GM19239 (cell line): ENCODE measurements around the gene NIPA2.

Source experiments
- DNase-seq: peaks from one replicate; pipeline ENCODE4 v3.0.0; 2011; ENCODE audit warnings: low spot score; ENCODE audit not compliant: insufficient read length
- FAIRE-seq: peaks from 2 replicates; lab custom pipeline; 2011; peaks lifted over from hg19 to GRCh38; lab: Jason Lieb, UNC

Gene NIPA2

DNA sequence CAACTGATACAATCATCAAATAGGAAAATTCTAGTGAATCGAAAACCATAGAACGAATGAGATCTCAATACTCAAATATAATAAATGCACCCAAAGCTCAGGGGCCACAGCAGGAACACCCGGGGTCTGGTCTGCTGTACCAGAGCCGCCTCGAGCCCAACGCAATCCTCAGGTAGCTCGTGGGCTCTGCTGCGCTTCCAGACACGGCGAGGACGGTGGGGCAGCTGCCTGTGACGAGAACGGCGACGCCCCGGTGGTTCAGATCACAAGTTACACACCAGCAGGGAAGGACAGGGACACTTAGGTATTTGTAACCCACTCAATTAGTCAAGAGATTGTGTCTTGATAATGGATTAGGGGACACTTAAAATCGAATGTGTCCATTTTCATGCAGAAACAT lies 54.6 kb downstream of the NIPA2 start:
- DNase-seq (no peak), FAIRE-seq (no peak)

DNA sequence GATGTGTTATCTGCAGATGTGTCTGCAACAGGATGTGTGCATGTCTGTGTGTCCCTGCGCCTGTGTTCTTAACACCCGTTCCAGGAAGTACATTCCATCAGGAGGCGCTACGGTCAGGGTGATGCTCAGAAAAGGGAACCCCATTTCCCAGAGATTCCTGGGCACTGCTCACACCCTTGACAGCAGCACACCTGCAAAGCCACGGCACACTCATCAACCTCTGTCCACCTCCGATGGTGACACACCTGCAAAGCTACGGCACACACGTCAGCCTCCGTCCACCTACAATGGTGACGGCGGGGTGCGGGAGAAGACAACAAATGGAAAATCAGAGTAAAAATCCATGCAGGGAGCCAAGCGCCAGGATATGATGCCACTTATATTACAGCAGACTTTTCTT lies 55.4 kb downstream of the NIPA2 start:
- no peak for DNase-seq
- no peak for FAIRE-seq

DNA sequence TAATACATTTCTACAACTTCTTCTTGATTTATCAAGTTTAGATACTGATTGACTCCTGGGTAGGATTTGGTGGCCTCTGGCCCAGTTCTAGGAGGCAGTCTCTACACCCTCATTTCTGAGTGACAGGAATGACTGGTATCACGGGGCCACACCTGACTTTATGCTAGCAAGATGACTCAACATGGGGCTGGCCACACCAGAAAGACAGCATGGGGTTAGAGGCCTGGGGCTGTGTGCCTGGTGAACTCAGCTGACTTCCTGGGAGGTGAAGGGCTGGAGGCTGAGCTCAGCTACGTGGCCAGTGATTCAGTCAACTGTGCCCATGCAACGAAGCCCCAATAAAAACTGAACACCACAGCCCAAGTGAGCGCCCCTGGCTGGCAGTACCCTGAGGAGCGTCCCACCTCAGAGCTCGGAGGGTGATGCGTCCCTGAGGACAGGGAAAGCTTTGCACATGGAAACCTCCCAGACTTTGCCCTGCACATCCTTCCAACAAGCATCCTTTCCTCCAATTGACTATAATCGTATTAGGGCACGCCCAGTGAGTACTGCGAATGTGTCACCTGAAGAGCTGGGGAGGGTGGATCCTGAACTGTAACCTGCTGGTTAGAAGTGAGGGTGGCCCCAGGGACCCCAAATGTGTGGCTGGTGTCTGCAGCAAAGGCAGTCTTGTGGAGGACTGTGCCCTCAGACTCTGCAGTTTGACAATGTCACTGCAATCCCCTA lies 57.2 kb downstream of the NIPA2 start:
- no peak for DNase-seq
- FAIRE-seq: no peak

DNA sequence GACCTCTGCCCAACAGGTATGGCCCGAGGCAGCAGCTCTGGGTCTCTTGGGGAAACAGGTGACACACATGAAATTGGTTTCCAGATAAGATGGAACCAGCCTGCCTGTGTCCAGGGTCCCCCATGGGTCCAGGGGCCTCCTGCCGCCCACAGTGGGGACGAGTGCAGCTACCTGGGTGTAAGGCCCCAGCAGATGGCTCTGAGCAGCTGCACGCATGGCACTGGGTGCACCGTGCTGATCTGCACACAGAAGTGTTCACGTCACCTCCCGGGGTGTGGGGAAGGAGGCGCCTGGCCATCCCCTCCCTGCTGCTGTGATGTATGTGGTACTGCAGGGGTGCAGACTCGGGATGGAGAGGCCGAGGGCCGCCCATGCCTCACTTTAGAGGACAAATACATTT lies 63.6 kb downstream of the NIPA2 start:
- DNase-seq (no peak), FAIRE-seq (no peak)

DNA sequence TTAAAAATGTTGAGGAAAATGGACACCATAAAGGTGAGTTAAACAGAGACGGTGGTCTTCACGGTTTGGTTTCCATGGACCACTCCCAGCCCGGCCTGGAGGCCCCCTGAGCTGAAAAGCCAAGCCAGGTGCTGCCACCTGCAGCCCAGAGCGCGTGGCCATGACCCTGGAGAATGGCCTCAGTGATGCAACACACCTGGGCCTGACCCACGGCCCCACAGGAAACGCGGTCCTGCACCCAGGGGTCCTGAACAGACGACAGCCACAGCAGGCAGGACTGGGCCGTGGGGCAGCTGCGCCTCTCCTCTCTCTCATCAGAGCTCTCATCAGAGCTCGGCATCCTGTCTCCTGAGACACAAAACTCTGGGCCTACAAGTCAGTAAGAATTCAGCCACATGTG lies 64.1 kb downstream of the NIPA2 start:
- FAIRE-seq: no peak

DNA sequence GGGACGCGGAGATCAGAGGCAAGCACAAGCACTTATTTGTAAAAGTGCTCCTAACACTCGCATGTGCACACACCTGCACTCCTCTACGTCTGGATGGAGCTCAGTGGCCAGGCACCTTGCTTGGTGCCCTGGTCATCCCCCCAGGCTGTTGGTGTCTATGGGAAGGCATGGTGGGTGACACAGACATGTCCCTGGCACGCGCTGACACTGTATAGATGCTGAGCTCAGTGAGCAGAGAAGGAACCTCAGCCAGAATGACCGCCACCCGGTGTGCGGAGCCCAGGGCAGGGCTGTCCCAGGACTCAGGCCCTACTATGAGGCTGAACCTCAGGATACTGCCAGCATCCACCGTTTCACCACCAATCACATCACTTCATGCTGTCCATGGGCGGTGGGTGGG lies 64.5 kb downstream of the NIPA2 start:
- FAIRE-seq: no peak
- no peak for DNase-seq

More for the DNA sequence above, 64.1 kb downstream of the NIPA2 start:
- no peak for DNase-seq

DNA sequence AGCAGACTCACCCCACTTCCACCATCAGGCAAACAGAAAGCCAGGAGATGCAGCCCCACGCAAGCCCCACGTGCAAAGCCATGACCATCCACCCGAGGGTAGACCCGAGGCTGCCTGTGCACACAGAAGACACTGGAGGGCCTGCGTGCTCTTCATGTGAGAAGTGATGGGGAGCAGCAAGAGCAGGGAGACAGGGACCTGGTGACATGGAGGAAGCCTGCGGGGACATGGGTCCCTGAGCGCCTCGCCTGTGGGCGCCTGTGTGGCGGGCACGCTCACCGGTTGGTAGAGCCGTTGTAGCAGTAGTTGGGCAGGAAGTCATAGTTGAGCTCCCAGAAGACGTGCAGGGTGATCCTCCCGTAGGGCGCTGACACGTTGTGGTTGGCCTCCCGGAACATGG lies 65.0 kb downstream of the NIPA2 start:
- no peak for DNase-seq
- FAIRE-seq: no peak

DNA sequence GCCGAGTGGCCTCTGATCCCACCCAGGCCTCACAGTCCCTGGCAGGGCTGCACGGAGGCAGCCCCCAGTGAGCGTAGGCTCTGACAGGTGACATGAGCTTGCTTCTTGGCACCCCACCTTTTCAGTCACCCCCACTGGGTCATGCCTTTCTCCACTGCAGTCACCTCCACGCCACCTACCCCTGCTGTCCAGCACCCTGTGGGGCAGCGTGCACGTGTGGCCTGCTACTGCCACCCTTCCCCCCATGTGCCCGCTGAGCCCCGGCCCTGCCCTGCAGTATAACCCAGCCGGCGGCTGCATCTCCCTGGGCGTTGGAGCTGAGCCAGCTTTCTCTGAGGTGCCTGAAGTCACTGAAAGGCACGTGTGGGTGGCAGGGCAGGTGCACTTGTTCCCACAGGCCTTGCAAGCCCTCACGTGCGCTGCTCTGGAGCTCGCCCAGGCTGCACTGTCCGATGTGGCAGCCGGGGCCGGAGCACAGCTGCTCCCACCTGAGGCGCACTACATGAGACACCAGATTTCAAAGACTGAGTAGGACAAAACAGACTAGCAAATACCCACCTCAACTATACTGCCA lies 65.6 kb downstream of the NIPA2 start:
- DNase-seq (no peak), FAIRE-seq (no peak)

DNA sequence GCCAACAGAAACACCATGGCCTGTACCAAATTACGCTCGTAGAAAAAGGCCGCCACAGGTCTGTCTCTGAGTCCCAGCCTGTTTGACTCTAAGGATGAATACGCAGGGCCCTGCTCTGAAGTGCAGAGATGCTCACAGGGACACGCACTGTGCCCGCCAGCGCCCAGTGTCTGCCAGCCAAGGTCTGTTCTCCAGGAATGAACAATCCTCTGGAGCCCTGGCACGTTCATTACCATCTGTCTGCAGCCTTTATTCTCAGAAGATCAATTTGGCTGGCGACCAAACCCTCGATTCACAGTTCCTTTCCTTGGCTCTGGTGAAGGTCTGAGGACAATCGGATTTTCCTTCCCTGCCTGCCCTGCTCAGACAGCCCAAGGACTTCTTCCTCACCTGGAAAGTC lies 66.3 kb downstream of the NIPA2 start:
- FAIRE-seq (no peak), DNase-seq (no peak)

DNA sequence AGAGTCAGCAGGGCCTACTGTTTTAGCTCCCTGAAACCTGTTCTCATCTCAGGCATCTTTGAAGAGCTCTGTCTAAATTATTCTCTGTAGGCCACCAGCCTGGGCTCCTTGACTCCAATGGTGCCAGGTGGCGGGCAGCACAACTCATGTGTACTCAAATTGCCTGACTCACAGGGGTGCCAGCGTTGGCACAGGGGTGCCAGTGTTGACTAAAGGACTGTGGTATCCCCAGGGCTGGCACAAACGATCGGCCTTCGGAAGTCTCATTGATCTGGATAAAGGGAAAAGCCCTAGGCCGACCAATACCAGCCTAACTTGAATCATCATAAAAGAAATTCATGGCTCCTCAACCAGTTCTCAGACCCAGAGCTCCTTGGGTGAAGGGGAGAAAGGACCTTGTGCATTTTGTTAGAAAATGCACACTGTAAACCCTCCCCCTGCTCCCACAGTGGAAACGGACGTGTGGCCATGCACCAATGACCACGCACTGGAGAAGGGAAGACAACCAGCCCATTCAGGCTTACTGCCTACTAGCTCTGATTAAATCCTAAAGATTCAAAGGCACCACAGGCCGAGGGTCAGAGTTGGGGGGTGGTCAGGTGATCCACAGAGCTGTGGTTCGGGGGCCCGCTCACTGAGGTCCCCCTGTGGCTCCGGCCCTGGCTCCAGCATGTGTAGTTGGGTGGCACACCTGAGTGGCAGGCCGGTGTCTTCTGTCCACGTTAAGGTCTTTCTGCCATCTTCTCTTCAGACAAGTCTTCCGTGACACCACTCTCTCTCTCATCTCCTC lies 68.9 kb downstream of the NIPA2 start:
- FAIRE-seq: no peak
- no peak for DNase-seq

DNA sequence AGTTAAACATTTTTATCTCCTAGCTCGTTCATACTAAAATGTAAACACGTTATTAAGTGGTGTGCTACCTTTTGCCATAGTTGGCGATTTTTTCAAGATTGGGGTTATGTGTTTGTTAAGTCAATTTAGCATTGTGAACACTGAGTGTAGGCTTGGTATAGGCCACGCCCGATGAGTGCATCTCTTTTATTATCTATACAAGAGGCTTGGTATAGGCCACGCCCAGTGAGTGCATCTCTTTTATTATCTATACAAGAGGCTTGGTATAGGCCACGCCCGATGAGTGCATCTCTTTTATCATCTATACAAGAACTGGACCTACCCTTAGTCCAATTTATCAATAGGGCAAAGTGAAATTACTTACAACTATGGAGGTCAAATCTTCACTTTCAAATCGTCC lies 70.4 kb downstream of the NIPA2 start:
- no peak for FAIRE-seq
- no peak for DNase-seq

DNA sequence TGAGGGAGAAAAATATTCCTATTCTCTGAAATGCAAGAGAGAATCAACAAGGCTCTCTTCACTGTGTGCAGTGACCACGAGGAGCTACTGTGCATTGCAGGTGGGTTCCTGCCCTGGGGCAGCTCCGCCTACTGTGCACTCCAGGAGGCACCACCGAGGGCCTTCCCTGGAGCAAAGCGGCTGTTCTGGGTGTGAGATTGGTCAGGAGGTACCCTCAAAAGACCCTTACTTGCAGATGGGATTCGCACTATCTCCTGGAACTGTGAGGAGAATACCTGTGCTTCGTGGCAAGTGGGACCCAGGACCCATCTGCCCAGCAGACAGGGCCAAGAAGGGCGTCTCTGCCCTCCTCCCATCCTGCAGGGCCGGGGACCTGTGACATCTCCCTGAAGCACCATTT lies 72.8 kb downstream of the NIPA2 start:
- DNase-seq: no peak
- no peak for FAIRE-seq

DNA sequence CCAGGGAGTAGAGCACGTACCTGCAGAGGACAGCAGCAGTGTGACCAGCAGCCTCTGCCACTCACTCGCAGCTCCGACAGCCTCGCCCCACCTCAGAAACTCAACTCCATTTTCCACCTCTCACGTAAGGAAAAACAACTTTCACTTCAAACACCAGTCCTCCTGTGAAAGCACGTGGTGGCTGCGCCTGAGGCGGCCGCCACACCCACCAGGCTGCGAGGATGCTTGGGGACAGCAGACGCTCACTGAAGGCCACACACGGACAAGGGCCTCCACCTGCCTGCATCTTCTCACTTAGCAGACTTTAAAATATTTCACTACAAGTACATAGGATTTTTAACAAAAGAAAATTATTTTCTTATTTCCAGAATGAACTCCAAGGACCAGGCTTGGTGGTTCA lies 73.8 kb downstream of the NIPA2 start:
- DNase-seq (no peak), FAIRE-seq (no peak)

DNA sequence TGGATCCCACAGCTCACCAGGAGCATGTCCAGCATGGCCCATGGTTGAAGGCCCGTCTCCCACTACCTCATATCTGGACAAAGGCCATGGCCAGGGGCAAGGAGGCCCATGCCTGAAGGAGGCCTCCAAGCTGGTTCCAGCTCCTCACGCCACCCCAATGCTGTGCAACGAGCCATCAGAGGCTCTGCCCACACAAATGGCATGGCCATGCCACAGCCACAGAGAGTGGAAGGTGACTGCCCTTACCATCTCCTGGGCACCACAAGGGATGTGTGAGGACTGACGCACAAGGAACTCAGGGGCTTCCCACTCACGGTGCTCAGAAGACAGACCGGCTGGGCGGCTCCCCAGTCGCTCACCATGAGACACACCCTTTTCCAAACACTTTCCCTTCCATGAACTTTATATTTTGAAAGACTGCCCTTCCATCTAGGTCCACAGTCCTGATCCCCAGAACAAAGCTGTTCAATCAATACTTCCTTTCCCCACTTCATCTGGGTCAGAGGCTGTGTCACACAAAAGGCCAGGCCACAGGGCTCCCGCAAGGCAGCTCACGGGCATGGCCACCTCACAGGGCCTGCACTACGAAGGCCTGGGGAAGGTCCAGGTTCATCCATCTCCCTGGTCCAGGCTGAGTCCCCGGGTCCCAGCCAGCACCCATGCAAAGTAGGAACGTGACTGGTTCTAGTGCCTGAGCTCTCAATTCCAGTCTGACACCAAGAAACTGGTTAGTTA lies 75.3 kb downstream of the NIPA2 start:
- no peak for FAIRE-seq
- no peak for DNase-seq

DNA sequence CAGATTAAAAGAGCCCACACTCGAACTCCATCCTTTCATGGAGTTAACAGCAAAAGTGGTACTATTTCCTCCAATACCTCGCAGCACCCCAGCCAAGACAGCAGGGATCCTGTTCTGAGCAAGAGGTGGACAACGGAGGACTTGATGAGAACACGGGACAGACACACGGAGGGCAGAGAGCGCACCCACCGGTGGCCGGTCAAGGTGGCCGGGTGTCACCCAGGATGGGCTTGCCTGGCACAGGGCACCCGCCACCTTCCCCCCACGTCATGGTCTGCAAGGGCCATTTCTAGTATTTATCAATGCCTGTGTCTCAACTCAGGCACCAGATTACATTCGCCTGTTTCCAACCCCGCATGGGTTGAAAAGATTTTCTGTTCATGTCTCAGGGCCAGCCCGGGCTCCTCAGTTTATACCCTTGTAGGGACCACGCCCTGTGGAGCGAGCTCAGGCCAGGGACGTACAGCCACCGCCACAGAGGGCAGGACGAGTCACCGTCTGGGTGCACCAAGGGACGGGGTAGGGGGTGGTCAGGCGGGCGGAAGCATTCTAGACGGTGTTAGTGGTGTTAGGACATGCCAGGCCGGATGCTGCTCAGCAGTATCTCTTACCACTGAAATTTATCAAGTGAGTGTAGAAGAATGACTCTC lies 77.5 kb downstream of the NIPA2 start:
- no peak for DNase-seq
- FAIRE-seq: no peak

DNA sequence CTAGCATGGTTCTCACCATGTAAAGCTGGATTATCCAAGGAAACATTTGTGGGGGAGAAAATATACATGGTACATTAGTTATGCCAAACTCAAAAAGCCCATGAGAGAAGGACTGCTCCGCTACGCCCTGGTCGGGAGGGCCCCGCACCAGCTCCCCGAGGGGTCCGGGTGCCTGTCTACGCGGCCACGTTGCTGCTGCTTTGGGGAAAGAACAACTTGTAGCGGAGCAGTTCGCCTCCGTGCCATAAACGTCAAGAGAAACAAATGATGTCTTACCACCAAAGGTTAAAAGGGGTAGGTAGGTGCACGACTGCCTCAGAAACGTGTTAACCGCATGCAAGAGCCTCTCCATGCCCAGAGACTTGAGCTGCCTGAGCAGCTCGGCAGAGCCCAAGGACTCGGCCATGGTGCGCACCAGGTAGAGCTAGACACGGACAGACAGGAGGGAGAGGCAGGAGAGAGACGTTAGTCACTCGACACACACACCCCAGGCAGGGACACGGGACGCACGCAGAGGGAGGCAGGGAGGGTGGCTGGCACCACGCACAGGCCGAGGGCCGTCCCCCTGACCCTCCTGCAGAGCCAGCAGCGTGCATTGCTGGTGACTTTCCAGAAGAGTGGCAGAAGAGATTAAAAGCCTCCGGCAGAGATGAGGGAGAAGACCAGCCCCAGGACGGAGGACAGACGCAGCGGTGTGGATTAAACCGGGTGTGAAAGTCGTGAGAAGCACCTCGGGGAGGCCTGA lies 78.3 kb downstream of the NIPA2 start:
- no peak for FAIRE-seq

DNA sequence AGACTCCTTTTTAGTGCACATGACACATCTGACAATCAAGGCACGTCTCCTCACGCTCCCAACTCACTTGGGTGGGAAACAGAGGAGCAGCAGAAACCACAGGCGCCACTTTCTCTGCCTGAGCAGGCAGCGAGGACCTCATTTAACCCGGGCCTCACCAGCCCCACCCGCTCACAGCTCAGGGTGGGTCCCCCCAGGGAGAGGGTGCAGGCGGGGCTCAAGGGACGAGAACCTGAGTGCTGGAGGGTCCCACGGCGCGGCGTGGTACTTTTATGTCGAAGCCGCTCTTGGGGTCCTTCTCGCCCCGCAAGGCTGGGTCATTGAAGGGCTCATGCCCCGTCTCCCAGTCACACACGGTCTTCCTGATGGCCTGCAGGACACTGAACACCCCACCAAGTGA lies 79.1 kb downstream of the NIPA2 start:
- FAIRE-seq: no peak

More for the DNA sequence above, 78.3 kb downstream of the NIPA2 start:
- no peak for DNase-seq

More for the DNA sequence above, 79.1 kb downstream of the NIPA2 start:
- DNase-seq: no peak
